MM.1S (cell line): Measurements from ENCODE around the gene MARCHF10.

Experiments
- CTCF ChIP-seq: fragments of 300-600 bp; sonication (generic); IDR thresholded peaks from 2 replicates; pipeline ENCODE4 v1.5.1; 2016; ENCODE audit warnings: antibody characterized with exemption, low read length, mixed read lengths
- EZH2 ChIP-seq: fragments of 300-600 bp; sonication (generic); optimal IDR thresholded peaks from 2 replicates; pipeline ENCODE3; 2017; ENCODE audit warnings: low read depth, mild to moderate bottlenecking, antibody characterized with exemption, low read length, mixed read lengths
- EZH2phosphoT487 ChIP-seq: fragments of 300-600 bp; sonication (generic); IDR thresholded peaks from 2 replicates; pipeline ENCODE4 v1.6.1; 2018; ENCODE audit warnings: antibody characterized with exemption, low read length

DNA sequence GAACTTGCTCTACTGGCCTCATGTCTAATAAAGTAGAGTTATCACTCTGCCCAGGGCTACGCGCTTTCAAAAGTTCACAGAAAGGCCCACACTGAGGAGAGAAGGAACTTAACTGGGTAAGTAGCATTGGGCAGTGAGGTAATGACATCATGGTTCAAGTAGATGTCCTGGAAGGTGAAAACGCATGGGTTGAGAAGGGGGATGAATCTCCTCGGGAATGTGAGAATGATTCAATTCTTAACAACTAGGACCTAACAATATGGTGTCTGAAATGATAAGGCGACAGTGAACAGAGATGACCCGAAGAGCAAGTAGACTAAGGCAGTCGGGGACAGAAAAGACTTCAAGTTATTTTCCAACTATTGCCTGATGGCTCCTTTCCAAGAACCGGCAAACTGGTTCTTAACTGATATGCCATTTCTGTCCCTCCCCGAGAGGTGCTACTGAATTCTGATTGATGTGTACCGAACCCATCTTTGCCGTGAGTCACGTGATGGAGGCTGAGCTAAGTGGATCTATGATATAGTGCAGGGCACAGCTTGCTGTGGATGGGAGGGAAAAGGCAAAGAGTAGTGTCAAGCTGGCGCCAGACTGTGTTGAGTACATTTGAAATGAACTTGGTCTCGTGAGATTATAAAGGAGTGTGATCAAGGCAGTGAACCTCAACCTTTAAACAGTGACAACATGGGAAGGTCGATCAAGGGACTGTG is 44.1 kb downstream of the MARCHF10 start:
- TF ChIP-seq CTCF (no peak), EZH2 (no peak), EZH2phosphoT487 (no peak)
